HG03103 (cell line): ENCODE results near the gene MKRN1.
"Not testable (repeated sequence)": the region's sequence is repeated elsewhere in the genome, so short reads cannot be mapped to it uniquely, and the experiment has no call there.

Source experiments
- ATAC-seq: cut with Tn5 transposase; IDR thresholded peaks from one replicate; pipeline ENCODE4 v1.9.1; 2021; ENCODE audit warnings: low read depth; ENCODE audit not compliant: unreplicated experiment

MKRN1 gene

DNA sequence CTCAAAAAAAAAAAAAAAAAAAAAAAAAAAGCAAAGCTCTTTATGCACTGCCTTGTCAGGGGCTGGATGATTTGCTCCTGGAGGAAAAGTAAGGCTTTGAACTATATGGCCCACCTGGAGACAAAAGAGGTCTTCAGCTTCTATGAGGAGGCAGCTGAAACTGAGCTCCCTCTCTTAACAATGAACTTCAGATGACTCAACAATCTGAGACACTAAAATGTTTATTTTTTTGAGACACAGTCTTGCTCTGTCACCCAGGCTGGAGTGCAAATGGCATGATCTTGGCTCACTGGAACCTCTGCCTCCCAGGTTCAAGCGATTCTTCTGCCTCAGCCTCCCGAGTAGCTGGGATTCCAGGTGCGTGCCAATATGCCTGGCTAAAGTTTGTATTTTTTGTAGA lies 38.7 kb downstream of the MKRN1 start:
- ATAC-seq = no peak

DNA sequence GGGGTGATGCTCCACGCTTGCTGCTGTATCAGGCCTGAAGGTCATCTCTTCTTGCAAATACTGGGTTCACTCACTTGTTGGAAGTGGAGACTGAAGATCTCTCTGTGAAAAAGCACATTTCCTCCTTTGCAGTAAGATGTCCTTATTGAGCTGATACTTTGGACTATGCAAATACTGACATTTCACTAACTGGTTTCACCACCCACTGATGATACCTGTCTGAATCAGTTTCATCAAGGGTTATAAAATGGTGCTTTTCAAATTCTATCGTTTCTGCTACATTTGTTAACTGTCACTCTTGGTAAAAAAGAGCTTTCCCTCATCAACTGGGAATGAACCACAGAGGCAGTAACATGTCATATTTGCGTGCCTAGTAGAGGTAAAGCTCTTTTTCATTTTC lies 39.9 kb downstream of the MKRN1 start:
- no peak for ATAC-seq

DNA sequence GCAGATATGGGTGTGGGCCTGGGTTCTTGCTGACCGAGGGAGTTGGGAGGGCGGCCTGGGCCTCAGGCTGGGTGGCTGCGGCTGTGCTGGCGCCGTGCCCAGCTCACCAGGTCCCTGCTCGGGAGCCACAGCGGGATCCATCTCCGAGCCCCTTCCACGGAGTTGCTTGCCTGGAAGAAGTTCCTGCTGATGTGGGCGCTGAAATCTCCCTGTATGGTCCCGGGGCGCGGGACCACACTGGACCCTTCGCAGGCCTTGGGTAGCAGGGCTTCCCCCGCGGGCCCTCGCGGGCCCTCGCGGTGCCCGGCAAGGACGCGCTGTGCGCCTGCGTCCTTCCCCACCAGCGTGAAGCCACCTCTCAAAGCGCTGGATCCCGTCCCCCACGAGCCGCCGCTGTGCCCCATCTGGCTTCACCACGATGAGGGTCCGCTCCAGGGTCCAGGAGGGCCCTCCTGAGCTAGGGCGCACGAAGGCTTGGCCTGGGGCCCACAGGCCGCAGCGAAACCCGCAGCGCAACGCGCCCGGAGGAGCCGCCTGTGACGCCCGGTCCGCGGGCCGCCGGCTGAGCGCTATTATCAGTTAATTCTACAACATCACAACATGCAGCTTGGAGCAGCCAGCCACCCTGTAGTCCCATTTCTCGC lies 43.9 kb downstream of the MKRN1 start:
- no peak for ATAC-seq

DNA sequence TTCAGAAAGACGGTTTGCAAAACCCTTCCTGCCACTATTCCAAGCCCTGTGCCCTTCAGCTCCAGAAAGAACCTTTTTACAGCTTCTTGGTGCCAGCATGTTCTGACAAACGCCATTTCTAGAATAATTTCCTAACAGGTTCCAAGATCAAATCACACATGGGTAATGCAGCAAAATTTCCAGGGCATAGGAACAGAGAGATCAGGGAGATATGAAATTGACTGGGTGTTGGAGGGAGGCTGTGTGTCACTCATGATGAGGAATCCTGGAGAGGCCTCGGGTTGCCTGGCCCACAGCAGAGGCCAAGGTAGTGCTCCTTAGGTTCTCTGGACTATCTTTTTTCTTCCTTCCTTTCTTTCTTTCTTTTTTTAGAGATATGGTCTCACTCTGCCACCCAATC lies 45.9 kb downstream of the MKRN1 start:
- ATAC-seq = no peak

DNA sequence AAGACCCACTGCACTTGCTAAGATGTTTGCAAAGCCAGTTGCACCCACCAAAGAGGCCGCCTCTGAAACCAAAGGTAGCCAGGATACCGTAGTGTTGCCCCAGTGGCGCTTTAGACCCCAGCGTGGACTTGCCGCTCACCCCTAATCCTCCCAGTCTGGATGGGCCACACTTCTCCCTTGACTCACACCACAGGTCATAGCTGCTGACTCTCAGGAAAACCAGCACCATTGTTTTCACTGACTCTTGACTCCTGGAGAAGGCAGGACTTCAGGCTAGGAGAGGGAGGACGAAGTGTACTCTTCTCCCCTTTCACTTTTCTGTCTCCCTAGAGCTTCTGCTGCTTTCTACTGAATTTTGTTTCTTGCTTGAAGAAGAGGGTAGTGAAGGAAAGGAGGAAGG lies 53.2 kb downstream of the MKRN1 start:
- no peak for ATAC-seq

DNA sequence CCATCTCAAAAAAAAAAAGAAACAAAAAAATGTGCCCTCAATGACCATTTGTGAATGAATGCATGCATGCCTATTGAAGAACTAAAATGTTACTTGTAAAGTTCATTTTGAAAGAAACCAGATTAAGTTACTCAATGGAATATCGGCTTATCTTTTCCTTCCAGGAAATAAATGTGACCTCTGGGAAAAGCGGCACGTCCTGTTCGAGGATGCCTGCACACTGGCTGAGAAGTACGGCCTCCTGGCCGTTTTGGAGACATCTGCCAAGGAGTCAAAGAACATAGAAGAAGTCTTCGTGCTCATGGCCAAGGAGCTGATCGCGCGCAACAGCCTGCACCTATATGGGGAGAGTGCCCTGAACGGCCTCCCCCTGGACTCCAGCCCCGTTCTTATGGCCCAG lies 53.6 kb downstream of the MKRN1 start:
- no peak for ATAC-seq

DNA sequence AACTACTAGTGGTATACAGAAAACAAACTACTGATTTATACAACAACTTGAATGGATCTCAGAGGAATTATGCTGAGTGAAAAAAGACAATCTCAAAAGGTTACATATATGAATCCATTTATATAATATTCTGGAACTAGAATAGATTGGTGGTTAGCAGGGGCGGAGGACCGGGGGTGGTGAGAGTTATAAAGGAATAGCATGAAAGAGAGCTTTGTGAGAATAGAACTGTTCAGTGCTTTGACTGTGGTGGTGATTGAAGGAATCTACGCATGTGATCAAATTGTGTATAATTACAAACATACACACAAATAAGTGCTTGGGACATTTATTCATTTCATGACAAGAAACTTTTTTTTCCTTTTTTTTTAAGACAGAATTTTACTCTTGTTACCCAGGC lies 55.8 kb downstream of the MKRN1 start:
- ATAC-seq = no peak

DNA sequence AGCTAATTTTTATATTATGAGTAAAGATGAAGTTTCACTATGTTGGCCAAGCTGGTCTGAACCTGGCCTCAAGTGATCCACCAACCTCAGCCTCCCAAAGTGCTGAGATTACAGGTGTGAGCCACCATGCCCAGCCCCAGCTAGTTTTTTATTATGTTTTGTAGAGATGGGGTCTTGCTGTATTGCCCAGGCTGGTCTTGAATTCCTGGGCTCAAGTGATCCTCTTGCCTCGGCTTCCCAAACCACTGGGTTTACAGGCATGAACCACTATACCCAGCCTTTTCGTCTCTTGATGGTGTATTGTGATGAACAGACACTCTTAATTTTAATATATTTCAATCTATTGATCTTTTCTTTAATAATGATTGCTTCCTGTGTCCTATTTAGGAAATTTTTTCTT lies 57.8 kb downstream of the MKRN1 start:
- ATAC-seq = no peak

DNA sequence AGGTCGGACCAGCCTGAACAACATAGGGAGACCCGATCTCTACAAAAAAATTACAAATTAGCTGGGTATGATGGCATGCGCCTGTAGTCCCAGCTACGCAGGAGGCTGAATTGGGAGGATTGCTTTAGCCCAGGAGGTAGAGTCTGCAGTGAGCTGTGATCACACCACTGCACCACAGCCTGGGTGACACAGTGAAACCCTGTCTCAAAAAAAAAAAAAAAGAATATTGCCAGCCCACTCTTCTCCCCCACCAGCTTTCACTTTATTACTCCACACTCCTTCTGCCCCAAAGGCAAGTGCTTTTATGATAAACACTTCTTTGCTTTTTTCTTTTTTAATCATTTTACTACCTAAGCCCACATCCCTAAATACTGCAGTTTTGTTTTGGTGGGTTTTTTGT lies 60.7 kb downstream of the MKRN1 start:
- no peak for ATAC-seq

DNA sequence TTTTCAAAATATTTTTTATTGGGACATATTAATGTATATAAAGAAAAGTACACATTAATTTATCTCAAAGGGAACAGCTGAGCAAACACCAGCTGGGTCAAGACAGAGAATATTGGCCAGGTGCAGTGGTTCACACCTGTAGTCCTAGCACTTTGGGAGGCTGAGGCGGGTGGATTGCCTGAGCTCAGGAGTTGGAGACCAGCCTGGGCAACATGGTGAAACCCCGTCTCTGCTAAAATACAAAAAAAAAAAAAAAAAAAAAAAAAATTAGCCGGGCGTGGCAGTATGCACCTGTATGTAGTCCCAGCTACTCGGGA lies 61.2 kb downstream of the MKRN1 start:
- ATAC-seq = not testable (repeated sequence)

DNA sequence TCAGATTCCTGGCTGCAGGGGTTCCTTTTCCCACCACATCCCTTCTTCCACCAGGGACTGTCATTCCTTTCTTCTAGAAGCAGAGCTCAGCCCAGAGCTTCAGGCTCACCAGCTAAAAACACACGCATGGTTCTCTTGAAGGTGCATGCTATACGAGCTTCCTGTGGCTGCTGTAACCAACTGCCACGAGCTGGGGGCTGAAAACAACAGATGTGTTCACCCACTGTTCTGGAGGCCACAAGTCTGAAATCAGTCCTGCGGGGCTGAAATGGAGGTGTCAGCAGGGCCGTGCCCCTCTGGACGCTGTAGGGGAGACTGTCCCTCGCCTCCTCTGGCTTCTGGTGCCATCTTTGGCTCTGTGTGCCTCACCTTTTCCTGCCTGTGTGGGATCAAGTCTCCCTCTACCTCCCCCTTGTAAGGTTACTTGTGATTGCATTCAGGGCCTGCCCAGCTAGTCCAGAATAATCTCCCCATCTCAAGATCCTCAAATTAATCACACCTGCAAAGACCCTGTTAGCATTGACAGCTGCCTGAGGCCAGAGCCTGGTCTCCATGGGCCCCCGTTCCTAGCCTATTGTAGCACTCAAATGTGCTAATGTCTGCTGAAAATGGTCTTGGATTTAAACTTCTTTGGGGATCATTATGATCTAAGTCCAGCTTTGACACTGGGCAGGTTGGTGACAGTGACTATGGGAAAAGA lies 61.7 kb downstream of the MKRN1 start:
- ATAC-seq = no peak

DNA sequence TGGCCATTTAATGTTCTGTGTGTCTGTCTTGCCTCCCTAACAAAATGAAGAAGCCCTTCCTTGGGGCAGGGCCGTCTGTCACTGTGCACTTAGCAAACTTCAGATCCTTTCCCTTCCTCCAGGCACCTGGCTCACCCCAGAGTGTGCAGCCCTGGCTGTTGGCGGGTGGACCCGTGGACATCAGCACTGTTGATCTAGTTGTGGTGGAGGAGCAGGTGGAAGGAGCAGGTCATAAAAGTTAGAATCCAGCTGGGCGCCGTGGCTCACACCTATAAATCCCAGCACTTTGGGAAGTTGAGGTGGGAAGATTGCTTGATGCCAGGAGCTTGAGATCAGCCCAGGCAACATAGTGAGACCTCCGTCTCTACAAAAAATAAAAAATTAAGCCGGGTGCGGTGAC lies 62.7 kb downstream of the MKRN1 start:
- ATAC-seq = no peak

DNA sequence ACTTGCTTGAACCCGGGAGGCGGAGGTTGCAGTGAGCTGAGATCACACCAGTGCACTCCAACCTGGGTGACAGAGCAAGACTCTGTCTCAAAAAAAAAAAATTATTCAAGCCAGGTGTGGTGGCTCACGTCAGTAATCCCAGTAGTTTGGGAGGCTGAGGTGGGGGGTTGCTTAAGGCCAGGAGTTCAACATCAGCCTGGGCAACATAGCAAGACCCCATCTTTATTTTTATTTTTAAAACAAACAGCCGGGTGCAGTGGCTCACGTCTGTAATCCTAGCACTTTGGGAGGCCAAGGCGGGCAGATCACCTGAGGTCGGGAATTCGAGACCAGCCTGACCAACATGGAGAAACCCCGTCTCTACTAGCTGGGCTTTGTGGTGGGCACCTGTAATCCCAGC lies 63.5 kb downstream of the MKRN1 start:
- not testable (repeated sequence) for ATAC-seq

DNA sequence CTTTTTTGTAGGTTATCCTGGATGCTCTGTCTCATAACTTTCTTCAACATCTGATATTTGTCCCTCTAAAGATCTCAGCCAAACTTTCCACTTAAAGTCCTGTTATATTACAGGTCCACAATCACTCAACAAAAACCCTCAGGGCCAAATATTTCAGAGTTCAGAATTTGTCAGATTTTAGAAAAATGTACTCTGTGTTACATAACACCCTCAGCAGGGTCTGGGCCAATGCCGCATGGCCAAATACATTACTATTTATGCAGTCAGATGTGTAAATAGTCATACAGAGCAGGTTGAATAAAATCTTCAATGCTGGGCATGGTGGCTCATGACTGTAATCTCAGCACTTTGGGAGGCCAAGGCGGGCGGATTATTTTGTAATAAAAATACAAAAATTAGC lies 63.9 kb downstream of the MKRN1 start:
- no peak for ATAC-seq

DNA sequence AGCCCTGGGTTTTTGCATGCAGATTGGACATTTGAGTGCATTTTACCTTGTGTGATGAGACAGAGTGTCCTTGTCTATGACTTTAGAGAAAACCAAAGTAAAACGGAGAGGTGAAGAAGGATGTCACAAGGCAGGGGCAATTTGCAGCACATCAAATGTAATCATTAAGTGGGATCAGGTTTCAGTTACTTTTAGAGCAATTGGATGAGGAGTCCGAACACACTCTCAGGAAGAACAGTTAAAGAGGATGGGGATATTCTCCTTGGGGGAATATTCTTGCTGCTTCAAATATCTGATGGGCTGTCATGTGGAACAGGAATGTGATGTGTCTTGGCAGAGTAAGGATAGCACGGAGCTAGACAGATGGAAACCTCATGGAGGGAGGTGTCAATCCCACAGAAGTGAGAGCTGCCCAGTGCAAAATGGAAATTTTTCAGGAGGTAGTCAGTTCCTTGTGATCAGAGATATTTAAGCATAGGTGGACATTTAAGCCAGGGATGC lies 74.7 kb downstream of the MKRN1 start:
- ATAC-seq = no peak

DNA sequence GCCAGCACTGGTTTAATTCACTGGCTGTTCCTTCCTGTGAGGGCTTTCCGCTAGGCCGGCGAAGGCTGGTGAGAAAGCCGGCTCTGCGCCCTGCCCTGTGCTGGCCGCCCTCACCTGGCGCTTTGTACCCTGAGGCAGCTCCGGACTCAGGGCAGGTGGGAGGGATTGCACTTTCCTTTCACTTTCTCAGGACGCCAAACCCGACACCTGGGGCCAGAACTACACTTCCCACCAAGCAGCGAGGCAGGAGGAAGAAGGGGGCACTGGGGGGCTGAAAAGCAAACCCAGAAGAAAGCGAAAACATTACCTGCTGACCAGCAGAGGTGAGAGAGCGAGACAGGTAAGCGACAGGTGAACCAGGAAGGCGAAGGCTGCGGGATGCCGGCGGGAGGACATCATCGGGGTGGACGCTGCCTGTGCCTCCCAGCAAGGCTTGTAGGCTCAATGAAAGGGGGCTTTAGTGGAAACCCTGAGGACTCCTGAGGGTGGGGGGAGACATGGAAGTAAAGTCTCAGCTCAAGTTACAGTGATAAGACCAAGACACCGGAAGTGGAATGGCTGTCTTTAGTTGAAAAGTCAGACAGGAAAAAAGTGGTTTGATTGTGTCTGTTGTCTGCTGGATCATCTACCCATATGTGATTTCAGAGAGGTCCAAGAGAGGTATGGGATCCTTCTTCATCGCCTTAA lies 75.3 kb downstream of the MKRN1 start, which contains the start of gene RAB19:
Gene RAB19 (plus strand): TSS at position 181 of the 687 bp plus-strand sequence. CDS start 3,589 bp downstream, outside the sequence.
- ATAC-seq = no peak
